DND-41 (cell line): ENCODE results near the gene CCDC154.

ENCODE experiments used
- EZH2 ChIP-seq: IDR thresholded peaks from 3 replicates; pipeline ENCODE4 v1.6.1; 2012; ENCODE audit warnings: borderline replicate concordance, low read depth, mild to moderate bottlenecking, moderate library complexity, low read length, inconsistent platforms; ENCODE audit not compliant: severe bottlenecking
- TF ChIP-seq, protein P1 (sequence below): IDR thresholded peaks from 2 replicates; pipeline ENCODE4 v1.5.1; 2012; ENCODE audit warnings: borderline replicate concordance, low read length, moderate library complexity, mild to moderate bottlenecking; ENCODE audit not compliant: poor library complexity, severe bottlenecking; ENCODE audit errors: extremely low read depth

DNA sequence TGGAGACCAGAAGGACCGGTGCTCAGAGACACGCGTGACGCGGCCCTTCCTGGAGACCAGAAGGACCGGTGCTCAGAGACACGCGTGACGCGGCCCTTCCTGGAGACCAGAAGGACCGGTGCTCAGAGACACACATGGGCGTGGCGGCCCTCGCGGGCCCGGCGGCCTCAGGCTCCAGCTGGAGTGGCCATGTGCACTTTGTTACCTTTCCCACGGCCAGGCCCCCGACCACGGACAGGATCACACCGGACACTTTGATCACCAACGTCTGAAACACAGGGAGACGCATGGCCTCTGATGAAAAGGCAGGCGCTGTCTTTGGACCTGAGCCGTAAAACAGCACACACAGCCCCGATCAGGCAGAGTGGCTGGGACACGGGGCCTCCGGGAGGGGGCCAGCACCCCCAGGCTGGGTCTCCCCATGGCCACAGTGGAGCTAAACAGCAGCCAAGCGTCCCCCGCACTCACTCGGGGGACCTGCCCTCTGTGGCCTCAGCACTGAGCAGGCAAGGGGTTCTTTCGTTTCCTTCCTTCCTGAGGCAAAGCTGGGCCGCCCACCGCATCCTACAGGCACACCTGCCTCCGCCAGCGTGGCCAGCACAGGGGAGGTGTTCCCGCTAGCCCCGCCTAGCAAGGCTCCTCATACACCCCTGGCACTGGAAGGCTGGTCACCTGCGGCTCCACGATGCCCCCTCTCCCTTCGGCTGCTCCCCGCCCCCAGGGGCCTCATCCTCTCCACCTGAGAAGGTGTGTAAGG lies 13.3 kb upstream of the CCDC154 start:
- TF ChIP-seq, protein P1, sequence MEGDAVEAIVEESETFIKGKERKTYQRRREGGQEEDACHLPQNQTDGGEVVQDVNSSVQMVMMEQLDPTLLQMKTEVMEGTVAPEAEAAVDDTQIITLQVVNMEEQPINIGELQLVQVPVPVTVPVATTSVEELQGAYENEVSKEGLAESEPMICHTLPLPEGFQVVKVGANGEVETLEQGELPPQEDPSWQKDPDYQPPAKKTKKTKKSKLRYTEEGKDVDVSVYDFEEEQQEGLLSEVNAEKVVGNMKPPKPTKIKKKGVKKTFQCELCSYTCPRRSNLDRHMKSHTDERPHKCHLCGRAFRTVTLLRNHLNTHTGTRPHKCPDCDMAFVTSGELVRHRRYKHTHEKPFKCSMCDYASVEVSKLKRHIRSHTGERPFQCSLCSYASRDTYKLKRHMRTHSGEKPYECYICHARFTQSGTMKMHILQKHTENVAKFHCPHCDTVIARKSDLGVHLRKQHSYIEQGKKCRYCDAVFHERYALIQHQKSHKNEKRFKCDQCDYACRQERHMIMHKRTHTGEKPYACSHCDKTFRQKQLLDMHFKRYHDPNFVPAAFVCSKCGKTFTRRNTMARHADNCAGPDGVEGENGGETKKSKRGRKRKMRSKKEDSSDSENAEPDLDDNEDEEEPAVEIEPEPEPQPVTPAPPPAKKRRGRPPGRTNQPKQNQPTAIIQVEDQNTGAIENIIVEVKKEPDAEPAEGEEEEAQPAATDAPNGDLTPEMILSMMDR: no peak
- no peak for TF ChIP-seq EZH2
